CD4-positive, alpha-beta memory T cell (primary cell): ENCODE results near the gene AQP3. TPM values are rescaled to one million over a fixed set of nuclear protein-coding genes. Genes with fewer than 3 reads are reported as not detected.

Experiments
- CTCF ChIA-PET: fragments of 350-600 bp; sonication (Branson Sonifier 250); formaldehyde crosslinking; loops from one replicate; lab custom pipeline; 2021; ENCODE audit warnings: inconsistent platforms; ENCODE audit not compliant: partially characterized antibody; lab: Charles Lee
- POLR2A ChIA-PET: fragments of 350-600 bp; sonication (Branson Sonifier 250); formaldehyde crosslinking; loops from one replicate; lab custom pipeline; 2021; ENCODE audit not compliant: partially characterized antibody; lab: Charles Lee
- DNase-seq, 5 donors: peaks; one replicate each; pipeline versions ENCODE4 v3.0.0 to v3.0.0-alpha.2; 2020 to 2022; ENCODE audit warnings: mixed read lengths in 1 of 5
- H3K27ac ChIP-seq: one replicate; pipeline ENCODE4 v1.7.0; 2013; ENCODE audit warnings: low read depth, low read length
- H3K27me3 ChIP-seq: 2 replicates; pipeline ENCODE4 v1.7.0; 2013; ENCODE audit warnings: mild to moderate bottlenecking, low read length, moderate library complexity; ENCODE audit not compliant: insufficient read depth
- H3K36me3 ChIP-seq: 2 replicates; pipeline ENCODE4 v1.7.0; 2013; ENCODE audit warnings: mild to moderate bottlenecking, low read length, moderate library complexity; ENCODE audit not compliant: insufficient read depth
- H3K4me1 ChIP-seq: 2 replicates; pipeline ENCODE4 v1.7.0; 2013; ENCODE audit warnings: mild to moderate bottlenecking, low read length, moderate library complexity; ENCODE audit not compliant: insufficient read depth
- H3K4me3 ChIP-seq, 2 donors: one replicate each; pipeline ENCODE4 v1.7.0; 2013; ENCODE audit warnings: low read length in 2 of 2, mild to moderate bottlenecking in 1 of 2
- H3K9me3 ChIP-seq, 2 donors: one replicate each; pipeline ENCODE4 v1.7.0; 2013; ENCODE audit warnings: low read length in 2 of 2, control low read depth in 1 of 2; ENCODE audit not compliant: control insufficient read depth in 1 of 2
- H3K27ac Mint-ChIP-seq, 7 donors: one replicate each; pipeline ENCODE4 v1.8.0; 2020 to 2021; ENCODE audit warnings: mixed read lengths in 7 of 7, mild to moderate bottlenecking in 6 of 7, inconsistent platforms in 3 of 7, moderate library complexity in 3 of 7
- H3K27me3 Mint-ChIP-seq, 2 donors: one replicate each; pipeline ENCODE4 v1.8.0; 2020 to 2021; ENCODE audit warnings: mixed read lengths in 2 of 2
- H3K36me3 Mint-ChIP-seq, 2 donors: one replicate each; pipeline ENCODE4 v1.8.0; 2020 to 2021; ENCODE audit warnings: mixed read lengths in 2 of 2, inconsistent platforms in 1 of 2, mild to moderate bottlenecking in 1 of 2
- H3K4me1 Mint-ChIP-seq, 4 donors: one replicate each; pipeline ENCODE4 v1.8.0; 2020 to 2021; ENCODE audit warnings: mixed read lengths in 4 of 4, mild to moderate bottlenecking in 1 of 4
- H3K4me3 Mint-ChIP-seq, 8 donors: one replicate each; pipeline ENCODE4 v1.8.0; 2020 to 2021; ENCODE audit warnings: mixed read lengths in 8 of 8, mild to moderate bottlenecking in 7 of 8, moderate library complexity in 6 of 8, inconsistent platforms in 3 of 8
- H3K9me3 Mint-ChIP-seq, 8 donors: one replicate each; pipeline ENCODE4 v1.8.0; 2020 to 2021; ENCODE audit warnings: mixed read lengths in 8 of 8, mild to moderate bottlenecking in 5 of 8, inconsistent platforms in 3 of 8, moderate library complexity in 1 of 8
- intact Hi-C: fragments of 100-400 bp; cut with micrococcal nuclease; formaldehyde crosslinking; loops from one replicate; pipeline ENCODE4 v1.15.1; 2023
- polyA plus RNA-seq, 2 donors: library from polyadenylated mRNA; unstranded; fragments of 300-500 nt; fragmentation: Illumina TruSeq; gene quantifications; one replicate each; pipeline ENCODE4 v1.2.3, GENCODE V29; 2021
- total RNA-seq, 2 experiments: library from RNA; stranded (reverse); gene quantifications; one replicate each; pipeline ENCODE4 v1.2.3, GENCODE V29; 2021

Gene AQP3
- total and polyA plus RNA-seq, 4 experiments from 2014 or later: 172 to 562 (median 328) TPM

GRCh38 chr9:33453286-33453860 lies 6.0 kb upstream of the AQP3 start:
- H3K9me3 Mint-ChIP-seq: no peaks in the 10 kb centered on the region
- Histone ChIP-seq H3K4me1 (peaks cover 68% of the 10 kb centered on the region), H3K9me3 (no peaks in the 10 kb centered on the region), H3K27me3 (no peaks in the 10 kb centered on the region), H3K27ac (peak overlapping the region; percentile 36), H3K36me3 (no peaks in the 10 kb centered on the region), H3K4me3 (no peak overlapping the region)
- intact Hi-C loops: loop anchor here (10.0 kb wide), 1 partner anchor 61 kb away; no protein-coding TSS in a partner anchor
- ChIA-PET CTCF (interaction anchor here (0.6 to 16.3 kb wide), 15 partner anchors 10 to 174 kb away, joined by 3 to 562 read pairs (median 8); partner anchors contain the start of genes AQP7, NFX1 and NOL6), POLR2A (interaction anchor here (1.0 to 19.7 kb wide), 7 partner anchors 5 to 49 kb away, joined by 4 to 299 read pairs (median 27); partner anchors contain the start of genes AQP3, AQP7 and NOL6)
- no peaks in the 10 kb centered on the region for H3K27me3 Mint-ChIP-seq
- peaks cover 41 to 70% (median 56%) of the 10 kb centered on the region in 4 donors for H3K4me1 Mint-ChIP-seq
- peak overlapping the region in 7 of 8 donors; percentile 8 to 65 (median 32) for H3K4me3 Mint-ChIP-seq
- H3K36me3 Mint-ChIP-seq: peaks cover 0 to 3% of the 10 kb centered on the region in 2 donors
- H3K27ac Mint-ChIP-seq: peak overlapping the region; percentile 57 to 88 (median 86)
- DNase-seq: peak in 1 of 5 donors; percentile 37

GRCh38 chr9:33452828-33453271 lies 5.5 kb upstream of the AQP3 start:
- no peaks in the 10 kb centered on the region for H3K9me3 ChIP-seq
- peak; percentile 24 to 50 (median 40) for DNase-seq
- no peaks in the 10 kb centered on the region for H3K27me3 Mint-ChIP-seq
- no peak overlapping the region for H3K4me3 ChIP-seq
- intact Hi-C loops: loop anchor here (10.0 kb wide), 1 partner anchor 62 kb away; no protein-coding TSS in a partner anchor
- H3K4me3 Mint-ChIP-seq: peak overlapping the region in 7 of 8 donors; percentile 3 to 65 (median 32)
- ChIA-PET POLR2A (interaction anchor here (1.0 to 19.7 kb wide), 7 partner anchors 6 to 49 kb away, joined by 4 to 299 read pairs (median 27); partner anchors contain the start of genes AQP3, AQP7 and NOL6), CTCF (interaction anchor here (0.6 to 16.3 kb wide), 15 partner anchors 9 to 174 kb away, joined by 3 to 562 read pairs (median 8); partner anchors contain the start of genes AQP7, NFX1 and NOL6)
- H3K36me3 Mint-ChIP-seq: peaks cover 0 to 3% of the 10 kb centered on the region in 2 donors
- peak overlapping the region; percentile 55 to 87 (median 83) for H3K27ac Mint-ChIP-seq
- H3K9me3 Mint-ChIP-seq: no peaks in the 10 kb centered on the region
- peaks cover 69% of the 10 kb centered on the region for H3K4me1 ChIP-seq
- no peaks in the 10 kb centered on the region for H3K27me3 ChIP-seq
- no peaks in the 10 kb centered on the region for H3K36me3 ChIP-seq
- H3K4me1 Mint-ChIP-seq: peaks cover 43 to 70% (median 57%) of the 10 kb centered on the region in 4 donors
- H3K27ac ChIP-seq: peak overlapping the region; percentile 36

- CTCF ChIA-PET: interaction anchor here (0.7 to 16.3 kb wide), 6 partner anchors 19 to 76 kb away, joined by 3 to 562 read pairs (median 68); partner anchors contain the start of genes AQP7 and NOL6
- H3K9me3 Mint-ChIP-seq: no peaks in the 10 kb centered on the region
- Histone ChIP-seq H3K27ac (no peak overlapping the region), H3K4me1 (peaks cover 62% of the 10 kb centered on the region), H3K4me3 (no peak overlapping the region), H3K36me3 (no peaks in the 10 kb centered on the region), H3K27me3 (no peaks in the 10 kb centered on the region), H3K9me3 (no peaks in the 10 kb centered on the region)
- H3K36me3 Mint-ChIP-seq: peaks cover 5 to 19% of the 10 kb centered on the region in 2 donors
- H3K4me3 Mint-ChIP-seq: peak overlapping the region in 2 of 8 donors; percentile 38 to 49
- H3K27ac Mint-ChIP-seq: peak overlapping the region in 4 of 7 donors; percentile 41 to 75 (median 49)
- intact Hi-C loops: loop anchor here (10.0 kb wide), 1 partner anchor 64 kb away; no protein-coding TSS in a partner anchor
- DNase-seq: peak in 1 of 5 donors; percentile 26
- peaks cover 38 to 69% (median 55%) of the 10 kb centered on the region in 4 donors for H3K4me1 Mint-ChIP-seq
- POLR2A ChIA-PET: interaction anchor here (4.2 to 19.7 kb wide), 4 partner anchors 5 to 47 kb away, joined by 27 to 299 read pairs (median 191); partner anchors contain the start of genes AQP3 and AQP7
- no peaks in the 10 kb centered on the region for H3K27me3 Mint-ChIP-seq
These were observed 3.3 kb upstream of the AQP3 start for GRCh38 chr9:33450621-33451146.

- H3K9me3 ChIP-seq: no peaks in the 10 kb centered on the region
- intact Hi-C loops: loop anchor here (5.0 to 10.0 kb wide), 2 partner anchors 65 to 157 kb away; partner anchors contain the start of gene NFX1
- H3K4me3 ChIP-seq: no peak overlapping the region
- Mint-ChIP-seq H3K27me3 (no peaks in the 10 kb centered on the region), H3K27ac (peak overlapping the region in 2 of 7 donors; percentile 23 to 70), H3K4me1 (peaks cover 43 to 74% (median 61%) of the 10 kb centered on the region in 4 donors), H3K9me3 (no peaks in the 10 kb centered on the region), H3K4me3 (peak overlapping the region in 2 of 8 donors; percentile 12 to 15), H3K36me3 (peaks cover 11 to 26% of the 10 kb centered on the region in 2 donors)
- POLR2A ChIA-PET: interaction anchor here (4.8 to 19.7 kb wide), 4 partner anchors 4 to 34 kb away, joined by 59 to 299 read pairs (median 259); partner anchors contain the start of genes AQP3 and NOL6
- H3K4me1 ChIP-seq: peaks cover 65% of the 10 kb centered on the region
- DNase-seq: peak in 1 of 5 donors; percentile 12
- H3K27me3 ChIP-seq: no peaks in the 10 kb centered on the region
- CTCF ChIA-PET: interaction anchor here (1.1 to 16.3 kb wide), 6 partner anchors 12 to 75 kb away, joined by 3 to 562 read pairs (median 68); partner anchors contain the start of genes AQP7 and NOL6
- H3K36me3 ChIP-seq: no peaks in the 10 kb centered on the region
- no peak overlapping the region for H3K27ac ChIP-seq
These were observed 2.3 kb upstream of the AQP3 start for GRCh38 chr9:33449715-33450114.

GRCh38 chr9:33447799-33448553 lies 583 bp upstream of the AQP3 start:
- Histone ChIP-seq H3K27ac (peak overlapping the region; percentile 75), H3K4me1 (peaks cover 65% of the 10 kb centered on the region), H3K4me3 (peak overlapping the region; percentile 42 to 73), H3K27me3 (no peaks in the 10 kb centered on the region), H3K9me3 (no peaks in the 10 kb centered on the region), H3K36me3 (peaks cover 12% of the 10 kb centered on the region)
- no peaks in the 10 kb centered on the region for H3K9me3 Mint-ChIP-seq
- DNase-seq: peak in 1 of 5 donors; percentile 38
- peaks cover 37 to 74% (median 56%) of the 10 kb centered on the region in 4 donors for H3K4me1 Mint-ChIP-seq
- H3K27me3 Mint-ChIP-seq: no peaks in the 10 kb centered on the region
- H3K27ac Mint-ChIP-seq: peak overlapping the region; percentile 94 to 98 (median 95)
- intact Hi-C loops: loop anchor here (1.0 to 5.0 kb wide), 3 partner anchors 18 to 156 kb away; partner anchors contain the start of gene NFX1
- H3K4me3 Mint-ChIP-seq: peak overlapping the region; percentile 92 to 98 (median 93)
- H3K36me3 Mint-ChIP-seq: peaks cover 22 to 36% of the 10 kb centered on the region in 2 donors
- ChIA-PET CTCF (interaction anchor here (0.5 to 16.3 kb wide), 14 partner anchors 8 to 201 kb away, joined by 3 to 562 read pairs (median 4); partner anchors contain the start of gene NOL6), POLR2A (interaction anchor here (0.7 to 17.8 kb wide), 15 partner anchors 9 to 281 kb away, joined by 3 to 299 read pairs (median 9); partner anchors contain the start of genes B4GALT1, BAG1, NFX1 and NOL6)
